Muscle of leg (tissue), 11 donors: ENCODE data around the gene TAS1R2. TPM values are rescaled to one million over a fixed set of nuclear protein-coding genes. Genes with fewer than 3 reads are reported as not detected.
"Not testable (repeated sequence)": the region's sequence is repeated elsewhere in the genome, so short reads cannot be mapped to it uniquely, and the experiment has no call there.

ENCODE experiments used
- DNase-seq: peaks from one replicate; pipeline ENCODE4 v3.0.0; 2013
- H3K27ac ChIP-seq: one replicate; pipeline ENCODE4 v1.5.1; 2013; ENCODE audit warnings: mild to moderate bottlenecking, low read length, control low read depth
- H3K27me3 ChIP-seq: one replicate; pipeline ENCODE4 v1.6.1; 2013; ENCODE audit warnings: low read length; ENCODE audit not compliant: control insufficient read depth, insufficient read depth
- H3K36me3 ChIP-seq: one replicate; pipeline ENCODE4 v1.6.1; 2013; ENCODE audit warnings: low read length; ENCODE audit not compliant: control insufficient read depth, insufficient read depth
- H3K4me1 ChIP-seq: one replicate; pipeline ENCODE4 v1.6.1; 2013; ENCODE audit warnings: low read length; ENCODE audit not compliant: control insufficient read depth, insufficient read depth
- H3K4me3 ChIP-seq: one replicate; pipeline ENCODE4 v1.5.1; 2013; ENCODE audit warnings: low read length, control low read depth
- H3K9me3 ChIP-seq: replicated peaks from 2 replicates; pipeline ENCODE4 v1.6.1; 2013; ENCODE audit warnings: low read depth, low read length; ENCODE audit not compliant: control insufficient read depth
- WGBS: methylation state at CpG from one replicate; pipeline ENCODE4 v1.1.5; 2013; ENCODE audit warnings: missing lambda C conversion rate; ENCODE audit not compliant: insufficient coverage; 5-methylcytosine and 5-hydroxymethylcytosine counted together
- polyA plus RNA-seq, 8 donors: library from polyadenylated mRNA; unstranded; fragments of 120-200 nt; gene quantifications; one replicate each; pipeline versions ENCODE4 v1.2.1 to v1.2.3, GENCODE V29; 2013; ENCODE audit warnings: inconsistent platforms in 1 of 8, low replicate concordance in 1 of 8; ENCODE audit not compliant: insufficient read length in 8 of 8, insufficient read depth in 1 of 8
- total RNA-seq: library from RNA; stranded (reverse); fragments of 120-200 nt; gene quantifications from one replicate; pipeline ENCODE4 v1.2.4, GENCODE V29; 2013

TAS1R2 gene
- total and polyA plus RNA-seq, 9 donors = not detected

- Histone ChIP-seq H3K4me1 (no peaks in the 10 kb centered on the region), H3K27ac (no peak overlapping the region), H3K4me3 (no peak overlapping the region), H3K27me3 (peaks cover 7% of the 10 kb centered on the region), H3K36me3 (no peaks in the 10 kb centered on the region), H3K9me3 (no peaks in the 10 kb centered on the region)
- WGBS = 50% methylated on average over 6 of the region's 6 CpGs
- DNase-seq = no peak
Observed at GRCh38 chr1:18855573-18855972, 3.9 kb downstream of the TAS1R2 start.

GRCh38 chr1:18854331-18855025 lies 5.0 kb downstream of the TAS1R2 start:
- H3K9me3 ChIP-seq = no peaks in the 10 kb centered on the region
- DNase-seq = no peak
- peaks cover 9% of the 10 kb centered on the region for H3K27me3 ChIP-seq
- no peak overlapping the region for H3K27ac ChIP-seq
- no peaks in the 10 kb centered on the region for H3K36me3 ChIP-seq
- H3K4me3 ChIP-seq = no peak overlapping the region
- WGBS = 83% methylated on average over 42 of the region's 49 CpGs
- peaks cover 2% of the 10 kb centered on the region for H3K4me1 ChIP-seq

GRCh38 chr1:18852501-18852900 lies 7.0 kb downstream of the TAS1R2 start:
- H3K27me3 ChIP-seq = peaks cover 9% of the 10 kb centered on the region
- no peaks in the 10 kb centered on the region for H3K9me3 ChIP-seq
- H3K4me1 ChIP-seq = peaks cover 16% of the 10 kb centered on the region
- DNase-seq = no peak
- H3K27ac ChIP-seq = no peak overlapping the region
- no peak overlapping the region for H3K4me3 ChIP-seq
- 51% methylated on average over 5 of the region's 6 CpGs for WGBS
- H3K36me3 ChIP-seq = no peaks in the 10 kb centered on the region

GRCh38 chr1:18849261-18849711 lies 10.2 kb downstream of the TAS1R2 start:
- peaks cover 12% of the 10 kb centered on the region for H3K27me3 ChIP-seq
- H3K27ac ChIP-seq = no peak overlapping the region
- WGBS = 31% methylated on average over 7 of the region's 11 CpGs
- peaks cover 16% of the 10 kb centered on the region for H3K4me1 ChIP-seq
- peak; percentile 71 for DNase-seq
- H3K4me3 ChIP-seq = no peak overlapping the region
- H3K36me3 ChIP-seq = no peaks in the 10 kb centered on the region
- H3K9me3 ChIP-seq = no peaks in the 10 kb centered on the region

GRCh38 chr1:18847723-18848122 lies 11.7 kb downstream of the TAS1R2 start:
- H3K36me3 ChIP-seq, H3K27me3 ChIP-seq, DNase-seq, H3K4me3 ChIP-seq, H3K9me3 ChIP-seq, H3K27ac ChIP-seq: not testable (repeated sequence)
- 100% methylated on average over 1 of the region's 2 CpGs for WGBS
- peaks cover 16% of the 10 kb centered on the region for H3K4me1 ChIP-seq

- no peaks in the 10 kb centered on the region for H3K9me3 ChIP-seq
- no peaks in the 10 kb centered on the region for H3K4me1 ChIP-seq
- WGBS = 86% methylated on average over 17 of the region's 17 CpGs
- H3K27me3 ChIP-seq = peaks cover 15% of the 10 kb centered on the region
- no peaks in the 10 kb centered on the region for H3K36me3 ChIP-seq
- DNase-seq = no peak
- no peak overlapping the region for H3K27ac ChIP-seq
- H3K4me3 ChIP-seq = no peak overlapping the region
Observed at GRCh38 chr1:18840145-18840544, 19.3 kb downstream of the TAS1R2 start.

GRCh38 chr1:18836654-18837053 lies 22.8 kb downstream of the TAS1R2 start:
- DNase-seq = no peak
- 60% methylated on average over 5 of the region's 5 CpGs for WGBS
- no peak overlapping the region for H3K27ac ChIP-seq
- no peaks in the 10 kb centered on the region for H3K36me3 ChIP-seq
- no peaks in the 10 kb centered on the region for H3K4me1 ChIP-seq
- no peaks in the 10 kb centered on the region for H3K9me3 ChIP-seq
- H3K4me3 ChIP-seq = no peak overlapping the region
- H3K27me3 ChIP-seq = peaks cover 29% of the 10 kb centered on the region

- Histone ChIP-seq H3K4me1 (peaks cover 11% of the 10 kb centered on the region), H3K27me3 (peaks cover 22% of the 10 kb centered on the region)
- not testable (repeated sequence) for H3K36me3 ChIP-seq, DNase-seq, H3K9me3 ChIP-seq, H3K4me3 ChIP-seq, H3K27ac ChIP-seq
- 0% methylated on average over 1 of the region's 1 CpG for WGBS
Observed at GRCh38 chr1:18832319-18832718, 27.1 kb downstream of the TAS1R2 start.

- Histone ChIP-seq H3K4me3 (no peak overlapping the region), H3K9me3 (peaks cover 2% of the 10 kb centered on the region), H3K4me1 (peaks cover 11% of the 10 kb centered on the region), H3K27me3 (peaks cover 20% of the 10 kb centered on the region), H3K27ac (no peak overlapping the region), H3K36me3 (no peaks in the 10 kb centered on the region)
- WGBS = 92% methylated on average over 2 of the region's 2 CpGs
- no peak for DNase-seq
Observed at GRCh38 chr1:18831656-18832055, 27.8 kb downstream of the TAS1R2 start.

- H3K36me3 ChIP-seq = no peaks in the 10 kb centered on the region
- no peak overlapping the region for H3K27ac ChIP-seq
- no peak overlapping the region for H3K4me3 ChIP-seq
- peaks cover 19% of the 10 kb centered on the region for H3K27me3 ChIP-seq
- peaks cover 2% of the 10 kb centered on the region for H3K9me3 ChIP-seq
- H3K4me1 ChIP-seq = peaks cover 11% of the 10 kb centered on the region
- DNase-seq = no peak
- 7% methylated on average over 9 of the region's 12 CpGs for WGBS
Observed at GRCh38 chr1:18830596-18830995, 28.9 kb downstream of the TAS1R2 start.

- Histone ChIP-seq H3K4me3 (no peak overlapping the region), H3K36me3 (no peaks in the 10 kb centered on the region), H3K27me3 (peaks cover 13% of the 10 kb centered on the region), H3K4me1 (peaks cover 11% of the 10 kb centered on the region), H3K9me3 (peaks cover 2% of the 10 kb centered on the region), H3K27ac (no peak overlapping the region)
- WGBS = no CpG with 5 or more reads among the region's 1 CpG
- no peak for DNase-seq
Observed at GRCh38 chr1:18829671-18830070, 29.8 kb downstream of the TAS1R2 start.
